ENCODE results near the gene RANBP9.

Gene RANBP9

GRCh38 chr6:13689511-13690256 lies 22.0 kb downstream of the RANBP9 start:
- H3K4me3 ChIP-seq (replicated peaks; ENCODE audit: low read depth, low read length), result no peak overlapping the region
- no peak for TF ChIP-seq CTCF (IDR thresholded peaks at IDR 0.05; ENCODE audit: low read depth, low read length, missing control alignments)
- DNase-seq (ENCODE audit: extremely low read depth, low read depth), result no peak

- DNase-seq (ENCODE audit: extremely low read depth, low read depth), result no peak
- TF ChIP-seq CTCF (IDR thresholded peaks at IDR 0.05; ENCODE audit: low read depth, low read length, missing control alignments), result no peak
- H3K4me3 ChIP-seq (replicated peaks; ENCODE audit: low read depth, low read length), result no peak overlapping the region
These were observed 22.9 kb downstream of the RANBP9 start for GRCh38 chr6:13688692-13689196.

- no peak for DNase-seq (ENCODE audit: extremely low read depth, low read depth)
- H3K4me3 ChIP-seq (replicated peaks; ENCODE audit: low read depth, low read length), result no peak overlapping the region
- TF ChIP-seq CTCF (IDR thresholded peaks at IDR 0.05; ENCODE audit: low read depth, low read length, missing control alignments), result no peak
These were observed 23.7 kb downstream of the RANBP9 start for GRCh38 chr6:13687917-13688351.

- DNase-seq (ENCODE audit: extremely low read depth, low read depth), result no peak
- TF ChIP-seq CTCF (IDR thresholded peaks at IDR 0.05; ENCODE audit: low read depth, low read length, missing control alignments), result no peak
- no peak overlapping the region for H3K4me3 ChIP-seq (replicated peaks; ENCODE audit: low read depth, low read length)
These were observed 26.8 kb downstream of the RANBP9 start for GRCh38 chr6:13684855-13685254.

GRCh38 chr6:13683038-13683437 lies 28.6 kb downstream of the RANBP9 start:
- no peak overlapping the region for H3K4me3 ChIP-seq (replicated peaks; ENCODE audit: low read depth, low read length)
- DNase-seq (ENCODE audit: extremely low read depth, low read depth), result no peak
- no peak for TF ChIP-seq CTCF (IDR thresholded peaks at IDR 0.05; ENCODE audit: low read depth, low read length, missing control alignments)

- TF ChIP-seq CTCF (IDR thresholded peaks at IDR 0.05; ENCODE audit: low read depth, low read length, missing control alignments), result no peak
- DNase-seq (ENCODE audit: extremely low read depth, low read depth), result no peak
- no peak overlapping the region for H3K4me3 ChIP-seq (replicated peaks; ENCODE audit: low read depth, low read length)
These were observed 29.3 kb downstream of the RANBP9 start for GRCh38 chr6:13682346-13682745.

Data from HFF-Myc (cell line).